ENCODE results near the gene HS1BP3. TPM values are rescaled to one million over a fixed set of nuclear protein-coding genes. Genes with fewer than 3 reads are reported as not detected.

HS1BP3 gene
- total RNA-seq, 1 donor from 2014 or later = 16.5 TPM

- Mint-ChIP-seq H3K9me3 (ENCODE audit: low read depth) (no peaks in the 10 kb centered on the region), H3K36me3 (ENCODE audit: insufficient read depth) (peaks cover 12% of the 10 kb centered on the region), H3K27ac (no peak overlapping the region), H3K4me1 (ENCODE audit: low read depth) (peaks cover 5% of the 10 kb centered on the region), H3K27me3 (no peaks in the 10 kb centered on the region), H3K4me3 (ENCODE audit: low read depth) (no peak overlapping the region)
- no peak for TF ChIP-seq CTCF (IDR thresholded peaks at IDR 0.05; ENCODE audit: unreplicated experiment)
- no peak for DNase-seq (ENCODE audit: low spot score, unreplicated experiment)
These were observed 41.2 kb upstream of the HS1BP3 start for GRCh38 chr2:20692081-20692480.

- peaks cover 16% of the 10 kb centered on the region for H3K36me3 Mint-ChIP-seq (ENCODE audit: insufficient read depth)
- no peak for TF ChIP-seq CTCF (IDR thresholded peaks at IDR 0.05; ENCODE audit: unreplicated experiment)
- peaks cover 5% of the 10 kb centered on the region for H3K4me1 Mint-ChIP-seq (ENCODE audit: low read depth)
- no peaks in the 10 kb centered on the region for H3K27me3 Mint-ChIP-seq
- H3K9me3 Mint-ChIP-seq (ENCODE audit: low read depth) = no peaks in the 10 kb centered on the region
- no peak overlapping the region for H3K27ac Mint-ChIP-seq
- no peak overlapping the region for H3K4me3 Mint-ChIP-seq (ENCODE audit: low read depth)
- DNase-seq (ENCODE audit: low spot score, unreplicated experiment) = no peak
These were observed 40.3 kb upstream of the HS1BP3 start for GRCh38 chr2:20691076-20691734.

GRCh38 chr2:20689428-20690264, 38.7 kb upstream of the HS1BP3 start:
- no peaks in the 10 kb centered on the region for H3K27me3 Mint-ChIP-seq
- no peaks in the 10 kb centered on the region for H3K9me3 Mint-ChIP-seq (ENCODE audit: low read depth)
- H3K4me3 Mint-ChIP-seq (ENCODE audit: low read depth) = no peak overlapping the region
- H3K36me3 Mint-ChIP-seq (ENCODE audit: insufficient read depth) = peaks cover 16% of the 10 kb centered on the region
- H3K4me1 Mint-ChIP-seq (ENCODE audit: low read depth) = peaks cover 5% of the 10 kb centered on the region
- peak overlapping the region; percentile 7 for H3K27ac Mint-ChIP-seq
- TF ChIP-seq CTCF (IDR thresholded peaks at IDR 0.05; ENCODE audit: unreplicated experiment) = no peak
- DNase-seq (ENCODE audit: low spot score, unreplicated experiment) = no peak

- Mint-ChIP-seq H3K9me3 (ENCODE audit: low read depth) (no peaks in the 10 kb centered on the region), H3K27ac (peak overlapping the region; percentile 75), H3K27me3 (no peaks in the 10 kb centered on the region), H3K4me1 (ENCODE audit: low read depth) (peaks cover 5% of the 10 kb centered on the region), H3K4me3 (ENCODE audit: low read depth) (no peak overlapping the region), H3K36me3 (ENCODE audit: insufficient read depth) (peaks cover 20% of the 10 kb centered on the region)
- no peak for TF ChIP-seq CTCF (IDR thresholded peaks at IDR 0.05; ENCODE audit: unreplicated experiment)
- no peak for DNase-seq (ENCODE audit: low spot score, unreplicated experiment)
These were observed 36.4 kb upstream of the HS1BP3 start for GRCh38 chr2:20687260-20687832.

- peaks cover 20% of the 10 kb centered on the region for H3K36me3 Mint-ChIP-seq (ENCODE audit: insufficient read depth)
- H3K4me3 Mint-ChIP-seq (ENCODE audit: low read depth) = no peak overlapping the region
- H3K9me3 Mint-ChIP-seq (ENCODE audit: low read depth) = no peaks in the 10 kb centered on the region
- H3K27ac Mint-ChIP-seq = no peak overlapping the region
- TF ChIP-seq CTCF (IDR thresholded peaks at IDR 0.05; ENCODE audit: unreplicated experiment) = no peak
- peaks cover 2% of the 10 kb centered on the region for H3K4me1 Mint-ChIP-seq (ENCODE audit: low read depth)
- no peak for DNase-seq (ENCODE audit: low spot score, unreplicated experiment)
- H3K27me3 Mint-ChIP-seq = no peaks in the 10 kb centered on the region
These were observed 33.7 kb upstream of the HS1BP3 start for GRCh38 chr2:20684581-20685063.
